ENCODE results near the gene MED12L. TPM values are rescaled to one million over a fixed set of nuclear protein-coding genes. Genes with fewer than 3 reads are reported as not detected.

The MED12L gene
- total RNA-seq, 1 donor: 2.2 TPM

DNA sequence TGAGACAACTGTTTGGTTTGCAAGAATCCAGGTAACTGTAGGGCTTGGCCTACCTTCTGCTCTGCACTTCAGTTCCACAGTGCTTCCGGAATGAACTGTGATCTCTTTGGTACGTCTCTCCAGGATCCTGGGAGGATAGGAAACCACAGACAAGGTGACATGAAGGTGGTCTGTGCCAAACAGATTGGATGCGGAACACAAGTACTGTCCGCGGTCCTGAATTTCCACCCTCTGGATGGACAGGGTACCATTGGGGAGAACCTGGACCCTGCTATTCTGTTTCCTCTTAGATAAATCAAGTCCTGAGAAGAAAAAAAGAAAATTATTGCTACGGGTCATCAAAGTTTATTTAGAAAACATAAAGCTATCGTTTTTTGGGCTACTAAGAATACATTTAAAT lies 358.1 kb downstream of the MED12L start:
- TF ChIP-seq, protein P1, sequence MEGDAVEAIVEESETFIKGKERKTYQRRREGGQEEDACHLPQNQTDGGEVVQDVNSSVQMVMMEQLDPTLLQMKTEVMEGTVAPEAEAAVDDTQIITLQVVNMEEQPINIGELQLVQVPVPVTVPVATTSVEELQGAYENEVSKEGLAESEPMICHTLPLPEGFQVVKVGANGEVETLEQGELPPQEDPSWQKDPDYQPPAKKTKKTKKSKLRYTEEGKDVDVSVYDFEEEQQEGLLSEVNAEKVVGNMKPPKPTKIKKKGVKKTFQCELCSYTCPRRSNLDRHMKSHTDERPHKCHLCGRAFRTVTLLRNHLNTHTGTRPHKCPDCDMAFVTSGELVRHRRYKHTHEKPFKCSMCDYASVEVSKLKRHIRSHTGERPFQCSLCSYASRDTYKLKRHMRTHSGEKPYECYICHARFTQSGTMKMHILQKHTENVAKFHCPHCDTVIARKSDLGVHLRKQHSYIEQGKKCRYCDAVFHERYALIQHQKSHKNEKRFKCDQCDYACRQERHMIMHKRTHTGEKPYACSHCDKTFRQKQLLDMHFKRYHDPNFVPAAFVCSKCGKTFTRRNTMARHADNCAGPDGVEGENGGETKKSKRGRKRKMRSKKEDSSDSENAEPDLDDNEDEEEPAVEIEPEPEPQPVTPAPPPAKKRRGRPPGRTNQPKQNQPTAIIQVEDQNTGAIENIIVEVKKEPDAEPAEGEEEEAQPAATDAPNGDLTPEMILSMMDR (IDR thresholded peaks at IDR 0.05; ENCODE audit: extremely low read depth, low read depth, low read length): no peak
- DNase-seq (ENCODE audit: insufficient read length, low spot score, missing footprints): no peak

DNA sequence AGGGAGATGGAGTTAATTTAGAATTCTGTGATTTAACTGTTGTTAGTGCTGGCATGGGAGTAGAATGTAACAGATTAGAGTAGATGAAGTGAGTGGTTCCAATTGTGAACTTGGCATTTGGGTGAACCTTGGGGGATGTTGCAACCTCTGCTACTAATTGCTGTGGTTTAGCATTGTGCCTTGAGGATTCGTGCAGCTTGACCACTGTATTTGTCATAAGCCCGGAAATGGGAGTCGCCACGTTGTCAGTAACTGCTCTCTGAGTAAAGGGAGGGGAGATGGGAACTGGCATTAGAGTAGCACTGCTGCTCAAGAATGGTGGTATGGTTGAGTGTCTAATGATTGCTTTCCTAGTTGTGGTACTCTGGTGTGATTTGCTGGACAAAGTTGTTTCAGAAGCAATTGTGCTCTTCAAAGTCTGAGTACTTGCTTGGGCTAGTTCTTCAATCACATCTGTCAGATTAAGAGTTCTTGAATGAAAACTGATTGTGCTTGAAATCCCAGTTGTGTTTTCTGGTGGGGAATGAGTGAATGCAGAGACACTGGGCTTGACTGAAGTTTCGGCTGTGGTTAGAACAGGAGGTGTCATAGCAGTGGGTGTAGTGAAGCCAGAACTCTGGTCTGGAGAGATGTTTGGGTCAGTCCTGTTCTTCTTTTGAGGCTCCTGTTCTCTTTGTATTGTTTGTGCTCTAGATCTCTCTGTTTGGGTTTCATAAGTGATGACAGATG lies 360.0 kb downstream of the MED12L start:
- H3K36me3 ChIP-seq (ENCODE audit: insufficient read depth, low read length): no peaks in the 10 kb centered on the region
- DNase-seq (ENCODE audit: insufficient read length, low spot score, missing footprints): peak; percentile 76
- no peaks in the 10 kb centered on the region for H3K27me3 ChIP-seq (ENCODE audit: insufficient read depth, low read length)
- no peak overlapping the region for H2AFZ ChIP-seq (ENCODE audit: low read length)
- peak overlapping the region; percentile 42 for H3K27ac ChIP-seq (ENCODE audit: low read depth, low read length)
- no peaks in the 10 kb centered on the region for H4K20me1 ChIP-seq (ENCODE audit: insufficient read depth, low read length)
- no peaks in the 10 kb centered on the region for H3K79me2 ChIP-seq (ENCODE audit: insufficient read depth, low read length)
- TF ChIP-seq, protein P1 (IDR thresholded peaks at IDR 0.05; ENCODE audit: extremely low read depth, low read depth, low read length): no peak
- peak overlapping the region; percentile 32 for H3K4me2 ChIP-seq (ENCODE audit: insufficient read depth, low read length)
- no peaks in the 10 kb centered on the region for H3K9me3 ChIP-seq (ENCODE audit: low read depth, low read length)
- no peak overlapping the region for H3K4me3 ChIP-seq (ENCODE audit: insufficient read depth, low read length)
- peaks cover 13% of the 10 kb centered on the region for H3K4me1 ChIP-seq (ENCODE audit: insufficient read depth, low read length)

More for the DNA sequence above, 358.1 kb downstream of the MED12L start:
- Histone ChIP-seq H3K36me3 (ENCODE audit: insufficient read depth, low read length) (no peaks in the 10 kb centered on the region), H3K4me3 (ENCODE audit: insufficient read depth, low read length) (no peak overlapping the region), H3K79me2 (ENCODE audit: insufficient read depth, low read length) (no peaks in the 10 kb centered on the region), H3K4me1 (ENCODE audit: insufficient read depth, low read length) (peaks cover 13% of the 10 kb centered on the region), H4K20me1 (ENCODE audit: insufficient read depth, low read length) (no peaks in the 10 kb centered on the region), H3K9me3 (ENCODE audit: low read depth, low read length) (no peaks in the 10 kb centered on the region), H3K27me3 (ENCODE audit: insufficient read depth, low read length) (no peaks in the 10 kb centered on the region), H2AFZ (ENCODE audit: low read length) (no peak overlapping the region), H3K27ac (ENCODE audit: low read depth, low read length) (no peak overlapping the region), H3K4me2 (ENCODE audit: insufficient read depth, low read length) (no peak overlapping the region)

DNA sequence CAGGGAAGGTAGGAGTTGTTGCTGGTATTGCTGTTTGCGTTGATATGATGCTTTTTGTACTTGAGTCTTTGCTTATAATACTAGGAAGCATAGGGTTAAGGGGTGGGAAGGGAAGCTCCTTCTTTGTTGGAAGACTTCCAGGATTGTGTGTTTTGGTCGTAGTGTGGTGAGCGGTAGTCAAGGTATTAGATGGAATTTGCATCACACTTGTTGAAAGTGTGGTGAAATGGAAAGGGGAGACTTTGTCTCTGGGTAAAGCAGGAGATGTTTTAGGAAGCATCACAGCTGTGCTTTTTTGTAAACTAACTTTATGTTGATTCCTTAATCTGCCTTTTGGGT lies 360.5 kb downstream of the MED12L start:
- Histone ChIP-seq H3K27ac (ENCODE audit: low read depth, low read length) (peak overlapping the region; percentile 42), H3K27me3 (ENCODE audit: insufficient read depth, low read length) (no peaks in the 10 kb centered on the region), H4K20me1 (ENCODE audit: insufficient read depth, low read length) (no peaks in the 10 kb centered on the region), H2AFZ (ENCODE audit: low read length) (no peak overlapping the region), H3K9me3 (ENCODE audit: low read depth, low read length) (no peaks in the 10 kb centered on the region), H3K4me3 (ENCODE audit: insufficient read depth, low read length) (no peak overlapping the region), H3K4me2 (ENCODE audit: insufficient read depth, low read length) (no peak overlapping the region), H3K4me1 (ENCODE audit: insufficient read depth, low read length) (peaks cover 13% of the 10 kb centered on the region), H3K36me3 (ENCODE audit: insufficient read depth, low read length) (no peaks in the 10 kb centered on the region), H3K79me2 (ENCODE audit: insufficient read depth, low read length) (no peaks in the 10 kb centered on the region)
- TF ChIP-seq, protein P1 (IDR thresholded peaks at IDR 0.05; ENCODE audit: extremely low read depth, low read depth, low read length): no peak
- DNase-seq (ENCODE audit: insufficient read length, low spot score, missing footprints): no peak

DNA sequence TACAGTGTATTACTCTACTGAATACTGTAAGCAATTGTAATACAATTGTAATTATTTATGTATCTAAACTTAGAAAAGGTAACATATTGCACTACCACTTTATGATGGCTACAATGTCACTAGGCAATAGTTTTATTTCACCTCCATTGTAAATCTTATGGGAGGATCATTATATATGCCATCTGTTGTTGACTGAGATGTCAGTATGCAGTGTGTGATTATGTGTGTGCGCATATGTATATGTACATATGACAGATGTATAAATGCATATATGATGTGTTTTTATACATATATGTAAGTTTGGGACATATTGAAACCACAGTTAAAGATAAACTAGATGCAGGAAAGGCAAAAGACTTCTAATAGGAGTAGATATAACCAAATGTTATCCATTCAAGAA lies 366.9 kb downstream of the MED12L start:
- Histone ChIP-seq H4K20me1 (ENCODE audit: insufficient read depth, low read length) (no peaks in the 10 kb centered on the region), H2AFZ (ENCODE audit: low read length) (no peak overlapping the region), H3K27ac (ENCODE audit: low read depth, low read length) (no peak overlapping the region), H3K4me1 (ENCODE audit: insufficient read depth, low read length) (no peaks in the 10 kb centered on the region), H3K9me3 (ENCODE audit: low read depth, low read length) (no peaks in the 10 kb centered on the region), H3K79me2 (ENCODE audit: insufficient read depth, low read length) (no peaks in the 10 kb centered on the region), H3K4me2 (ENCODE audit: insufficient read depth, low read length) (no peak overlapping the region), H3K27me3 (ENCODE audit: insufficient read depth, low read length) (no peaks in the 10 kb centered on the region), H3K36me3 (ENCODE audit: insufficient read depth, low read length) (no peaks in the 10 kb centered on the region), H3K4me3 (ENCODE audit: insufficient read depth, low read length) (no peak overlapping the region)
- no peak for DNase-seq (ENCODE audit: insufficient read length, low spot score, missing footprints)
- TF ChIP-seq, protein P1 (IDR thresholded peaks at IDR 0.05; ENCODE audit: extremely low read depth, low read depth, low read length): no peak
